Measurements from ENCODE around the gene PCDH8.

The PCDH8 gene

DNA sequence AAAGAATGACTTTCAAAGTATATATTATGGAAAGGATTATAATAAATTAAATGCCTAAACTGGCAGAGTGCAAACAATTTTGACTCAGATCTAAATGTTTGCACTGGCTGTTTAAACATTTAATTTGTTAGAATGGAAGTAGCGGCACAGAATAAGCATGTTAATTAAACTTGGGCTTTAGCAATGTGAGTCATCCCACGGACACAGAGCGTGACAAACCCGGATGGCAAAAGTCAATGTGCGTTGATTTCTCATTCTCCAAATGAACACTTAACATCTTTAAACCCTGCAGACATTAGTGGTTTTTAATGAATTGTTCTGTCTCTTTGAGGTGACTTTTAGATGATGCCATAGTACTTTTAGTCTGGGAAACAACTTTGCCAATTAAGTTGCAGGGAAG lies 38.4 kb downstream of the PCDH8 start:
- DNase-seq, result no peak

DNA sequence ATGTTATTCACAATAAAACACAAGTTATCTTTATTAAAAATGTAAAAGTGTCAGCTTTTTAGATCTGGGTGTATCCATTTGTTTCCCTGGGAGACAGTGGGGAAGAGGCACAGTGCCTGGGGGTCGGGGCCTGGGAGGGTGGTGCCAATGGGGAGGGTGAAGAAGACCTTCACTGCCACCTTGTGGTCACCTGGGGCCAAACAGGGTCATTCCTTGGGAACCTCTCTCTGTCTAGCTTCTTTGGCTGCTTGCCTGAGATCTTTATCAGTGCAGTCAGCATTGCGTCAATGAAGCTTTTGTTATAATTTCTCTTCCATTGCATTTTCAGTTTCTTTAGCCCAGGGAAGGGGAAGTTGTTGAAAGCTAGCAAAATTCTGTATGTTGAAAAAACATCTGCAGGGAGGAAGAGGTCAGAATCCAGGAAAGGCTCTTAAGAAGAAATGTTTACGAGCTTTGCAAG lies 39.1 kb downstream of the PCDH8 start:
- DNase-seq, result peak; percentile 22

GRCh38 chr13:52808842-52809219 lies 39.6 kb downstream of the PCDH8 start:
- DNase-seq, result no peak

DNA sequence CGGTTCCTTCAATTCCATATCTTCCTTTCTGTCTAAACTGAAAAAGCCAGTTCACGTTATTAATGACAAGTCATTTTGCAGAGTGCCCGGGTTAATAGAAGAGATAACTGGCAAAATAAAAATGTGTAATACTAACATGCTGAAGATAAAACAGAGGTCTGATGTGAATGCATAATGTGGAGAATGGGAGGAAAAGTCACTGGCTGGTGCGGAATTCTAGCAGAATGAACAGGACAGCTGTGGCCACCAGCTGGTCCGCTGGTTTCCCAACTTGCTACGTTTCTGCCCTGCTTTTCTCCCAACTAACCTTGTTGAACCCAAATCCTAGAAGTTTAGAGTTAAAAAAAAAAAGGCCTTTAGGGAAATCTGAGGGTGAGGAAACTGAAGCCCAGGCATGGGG lies 42.4 kb downstream of the PCDH8 start:
- DNase-seq, result no peak

DNA sequence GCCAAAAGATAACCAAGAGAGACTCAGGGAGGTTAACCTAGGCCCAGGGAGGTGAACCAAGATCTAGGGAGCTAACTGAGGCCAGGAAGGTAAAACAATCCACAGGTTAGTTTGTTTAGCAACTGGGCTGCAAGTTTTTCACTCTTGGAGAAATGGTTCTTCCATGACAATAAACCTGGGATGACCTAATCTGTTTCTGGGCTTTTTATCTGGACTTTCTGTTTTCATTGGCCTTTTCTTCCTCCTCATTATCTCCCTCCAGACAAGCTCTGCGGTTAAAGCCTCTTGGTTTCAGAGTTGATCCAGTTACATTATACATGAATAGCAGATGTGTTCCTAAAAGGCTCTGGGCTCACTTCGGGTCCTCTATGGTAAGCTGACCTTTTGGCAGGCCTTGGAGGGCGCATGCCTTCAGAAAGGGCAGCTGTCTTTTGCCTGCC lies 44.2 kb downstream of the PCDH8 start:
- no peak for DNase-seq

DNA sequence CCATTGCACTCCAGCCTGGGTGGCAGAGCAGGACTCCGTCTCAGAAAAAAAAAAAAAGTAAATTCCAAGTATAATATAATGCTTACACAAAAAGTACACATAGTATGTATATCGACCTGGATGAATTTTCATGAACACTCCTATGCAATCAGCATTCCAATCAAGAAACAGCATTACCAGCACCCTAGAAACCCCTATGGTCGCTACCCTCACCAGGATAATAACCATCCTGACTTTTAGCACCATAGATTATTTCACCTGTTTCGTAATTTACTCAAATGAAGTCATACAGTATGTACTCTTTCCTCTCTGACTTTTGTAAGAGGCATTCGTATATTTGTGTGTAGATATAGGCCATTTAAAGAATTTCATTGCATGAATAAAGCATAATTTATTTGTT lies 47.6 kb downstream of the PCDH8 start:
- DNase-seq, result no peak

- no peak for DNase-seq
These were observed 49.5 kb downstream of the PCDH8 start for GRCh38 chr13:52798770-52799430.

GRCh38 chr13:52797176-52797575 lies 51.3 kb downstream of the PCDH8 start:
- DNase-seq, result no peak

- no peak for DNase-seq
These were observed 53.9 kb downstream of the PCDH8 start for GRCh38 chr13:52794589-52794988.

DNA sequence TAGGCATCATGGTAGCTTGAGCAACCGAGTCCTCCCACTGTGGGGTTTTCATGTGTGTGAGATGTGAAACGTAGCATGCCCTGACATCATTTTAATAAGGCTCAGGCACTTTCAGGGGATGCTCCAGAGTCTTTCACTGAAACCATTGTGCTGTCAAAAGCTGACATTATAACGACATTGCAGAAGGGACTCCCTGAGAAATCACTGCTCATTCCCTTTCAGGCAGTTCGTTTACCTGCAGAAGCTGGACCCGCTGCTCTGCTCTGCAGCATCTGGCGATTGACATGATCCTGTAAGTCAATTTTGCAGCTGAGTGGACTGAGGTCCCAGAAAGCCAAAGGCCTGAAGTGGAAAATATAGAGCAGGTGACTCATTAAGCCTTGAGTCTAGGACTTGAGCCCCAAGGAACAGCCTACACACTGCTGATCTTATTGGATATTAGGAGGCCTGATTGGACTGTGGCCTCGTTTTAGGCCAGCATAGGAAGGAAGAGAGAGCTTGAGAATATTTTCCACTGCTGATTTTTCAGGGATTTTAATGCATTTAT lies 54.9 kb downstream of the PCDH8 start:
- DNase-seq, result no peak
